Smooth muscle cell (in vitro differentiated cells): ENCODE measurements around the gene ADRA2B. TPM values are rescaled to one million over a fixed set of nuclear protein-coding genes. Genes with fewer than 3 reads are reported as not detected.

Source experiments
- DNase-seq: peaks from one replicate; lab custom pipeline; 2025; ENCODE audit not compliant: unreplicated experiment; lab: John Stamatoyannopoulos, UW
- H2AFZ ChIP-seq: fragments of 200-600 bp; sonication (generic); 2 replicates; pipeline ENCODE4 v1.6.0; 2016; ENCODE audit warnings: antibody characterized with exemption, low read depth, mild to moderate bottlenecking
- H3F3A ChIP-seq: fragments of 200-600 bp; sonication (generic); 2 replicates; pipeline ENCODE4 v1.6.0; 2017; ENCODE audit warnings: antibody characterized with exemption, low read depth
- H3K27ac ChIP-seq: fragments of 200-600 bp; sonication (generic); 2 replicates; pipeline ENCODE4 v1.5.1; 2016; ENCODE audit warnings: low read depth, mild to moderate bottlenecking
- H3K27me3 ChIP-seq: fragments of 200-600 bp; sonication (generic); 2 replicates; pipeline ENCODE4 v1.6.1; 2016; ENCODE audit warnings: low read depth, mild to moderate bottlenecking
- H3K36me3 ChIP-seq: fragments of 200-600 bp; sonication (generic); 2 replicates; pipeline ENCODE4 v1.5.1; 2016; ENCODE audit warnings: low read depth
- H3K4me1 ChIP-seq: fragments of 200-600 bp; sonication (generic); 2 replicates; pipeline ENCODE4 v1.5.1; 2016; ENCODE audit warnings: low read depth
- H3K4me2 ChIP-seq: fragments of 200-600 bp; sonication (generic); 2 replicates; pipeline ENCODE4 v1.6.0; 2016; ENCODE audit warnings: mild to moderate bottlenecking
- H3K4me3 ChIP-seq: fragments of 200-600 bp; sonication (generic); 2 replicates; pipeline ENCODE4 v1.5.1; 2016; ENCODE audit warnings: mild to moderate bottlenecking
- H3K79me2 ChIP-seq: fragments of 200-600 bp; sonication (generic); 2 replicates; pipeline ENCODE4 v1.6.0; 2016; ENCODE audit warnings: low read depth, mild to moderate bottlenecking
- H3K9ac ChIP-seq: fragments of 200-600 bp; sonication (generic); 2 replicates; pipeline ENCODE4 v1.6.0; 2016; ENCODE audit warnings: low read depth
- H3K9me3 ChIP-seq: fragments of 200-600 bp; sonication (generic); replicated peaks from 2 replicates; pipeline ENCODE4 v1.5.1; 2016; ENCODE audit warnings: low read depth
- H4K20me1 ChIP-seq: fragments of 200-600 bp; sonication (generic); 2 replicates; pipeline ENCODE4 v1.6.0; 2016; ENCODE audit warnings: low read depth
- CTCF ChIP-seq: fragments of 200-600 bp; sonication (generic); IDR thresholded peaks from 2 replicates; pipeline ENCODE4 v1.5.1; 2017; ENCODE audit warnings: borderline replicate concordance, mild to moderate bottlenecking, antibody characterized with exemption; ENCODE audit not compliant: insufficient read depth, poor library complexity, severe bottlenecking
- WGBS: methylation state at CpG from one replicate; pipeline ENCODE4 v1.1.7; 2016; ENCODE audit warnings: low lambda C conversion rate; 5-methylcytosine and 5-hydroxymethylcytosine counted together
- polyA plus RNA-seq: library from polyadenylated mRNA; unstranded; fragments of >200 nt; fragmentation: Nextera tagmentation; extraction: Ambion mirVana; gene quantifications from 2 replicates; pipeline ENCODE4 v1.2.1, GENCODE V29; 2016
- total RNA-seq: library from RNA; depleted of rRNA; stranded (reverse); fragments of >200 nt; gene quantifications from 2 replicates; pipeline ENCODE4 v1.2.3, GENCODE V29; 2014

The ADRA2B gene
- total and polyA plus RNA-seq, 2 experiments from 2014 or later: 0.06 to 1.2 TPM

GRCh38 chr2:96140941-96141623 lies 24.7 kb upstream of the ADRA2B start:
- 93% methylated on average over 13 of the region's 13 CpGs for WGBS
- no peak for TF ChIP-seq CTCF

GRCh38 chr2:96139181-96139758 lies 22.9 kb upstream of the ADRA2B start:
- TF ChIP-seq CTCF: no peak
- Histone ChIP-seq H3K79me2 (no peaks in the 10 kb centered on the region), H2AFZ (no peak overlapping the region), H3F3A (no peaks in the 10 kb centered on the region), H3K4me2 (no peak overlapping the region), H3K27ac (no peak overlapping the region), H3K27me3 (peaks cover 11% of the 10 kb centered on the region), H3K4me1 (no peaks in the 10 kb centered on the region), H4K20me1 (peaks cover 11% of the 10 kb centered on the region), H3K9me3 (no peaks in the 10 kb centered on the region), H3K4me3 (no peak overlapping the region), H3K36me3 (no peaks in the 10 kb centered on the region), H3K9ac (no peak overlapping the region)
- no peak for DNase-seq
- 68% methylated on average over 7 of the region's 7 CpGs for WGBS

More at GRCh38 chr2:96140941-96141623, 24.7 kb upstream of the ADRA2B start:
- DNase-seq: no peak
- H3K27ac ChIP-seq: no peak overlapping the region
- no peaks in the 10 kb centered on the region for H3K79me2 ChIP-seq
- H3K9me3 ChIP-seq: no peaks in the 10 kb centered on the region
- H3K36me3 ChIP-seq: no peaks in the 10 kb centered on the region
- H4K20me1 ChIP-seq: peaks cover 11% of the 10 kb centered on the region
- H3K9ac ChIP-seq: no peak overlapping the region
- H3K4me1 ChIP-seq: peaks cover 4% of the 10 kb centered on the region
- H3K27me3 ChIP-seq: peaks cover 1% of the 10 kb centered on the region
- no peaks in the 10 kb centered on the region for H3F3A ChIP-seq
- H3K4me3 ChIP-seq: no peak overlapping the region
- no peak overlapping the region for H2AFZ ChIP-seq
- no peak overlapping the region for H3K4me2 ChIP-seq

- no peaks in the 10 kb centered on the region for H3F3A ChIP-seq
These were observed 22.1 kb upstream of the ADRA2B start, which contains the start of gene ASTL for GRCh38 chr2:96138179-96139145. Gene ASTL (minus strand): TSS chr2:96138502. CDS start chr2:96138436, 66 bp downstream.

More at GRCh38 chr2:96138179-96139145, 22.1 kb upstream of the ADRA2B start, which contains the start of gene ASTL:
- DNase-seq: no peak
- peaks cover 4% of the 10 kb centered on the region for H4K20me1 ChIP-seq
- TF ChIP-seq CTCF: peak; percentile 44
- H2AFZ ChIP-seq: no peak within 1 kb of the TSS
- no peaks in the 10 kb centered on the region for H3K4me1 ChIP-seq
- H3K36me3 ChIP-seq: no peaks in the 10 kb centered on the region
- 15% methylated on average over 12 of the region's 17 CpGs for WGBS
- no peak within 1 kb of the TSS for H3K27ac ChIP-seq
- H3K9ac ChIP-seq: no peak within 1 kb of the TSS
- H3K4me3 ChIP-seq: no peak within 1 kb of the TSS
- peaks cover 11% of the 10 kb centered on the region for H3K27me3 ChIP-seq
- no peaks in the 10 kb centered on the region for H3K9me3 ChIP-seq
- H3K4me2 ChIP-seq: no peak within 1 kb of the TSS
- H3K79me2 ChIP-seq: no peaks in the 10 kb centered on the region
